HG02943 (cell line): ENCODE results near the gene ACSF2.
A peak's percentile ranks its signal among the peaks of the same experiment; 100 is the strongest.
"Not testable (repeated sequence)": the region's sequence is repeated elsewhere in the genome, so short reads cannot be mapped to it uniquely, and the experiment has no call there.

ENCODE experiments used
- ATAC-seq: cut with Tn5 transposase; IDR thresholded peaks from one replicate; pipeline ENCODE4 v1.9.1; 2021; ENCODE audit warnings: mild to moderate bottlenecking, low read depth, moderate library complexity; ENCODE audit not compliant: unreplicated experiment

ACSF2 gene

GRCh38 chr17:50425682-50426471 lies at the start of gene ACSF2:
Gene ACSF2, plus strand, starts transcription at chr17:50426218. Its CDS starts 44 bp downstream, at chr17:50426262.
- no peak for ATAC-seq

- no peak for ATAC-seq
These were observed 46.5 kb upstream of the ACSF2 start for GRCh38 chr17:50379351-50380132.

DNA sequence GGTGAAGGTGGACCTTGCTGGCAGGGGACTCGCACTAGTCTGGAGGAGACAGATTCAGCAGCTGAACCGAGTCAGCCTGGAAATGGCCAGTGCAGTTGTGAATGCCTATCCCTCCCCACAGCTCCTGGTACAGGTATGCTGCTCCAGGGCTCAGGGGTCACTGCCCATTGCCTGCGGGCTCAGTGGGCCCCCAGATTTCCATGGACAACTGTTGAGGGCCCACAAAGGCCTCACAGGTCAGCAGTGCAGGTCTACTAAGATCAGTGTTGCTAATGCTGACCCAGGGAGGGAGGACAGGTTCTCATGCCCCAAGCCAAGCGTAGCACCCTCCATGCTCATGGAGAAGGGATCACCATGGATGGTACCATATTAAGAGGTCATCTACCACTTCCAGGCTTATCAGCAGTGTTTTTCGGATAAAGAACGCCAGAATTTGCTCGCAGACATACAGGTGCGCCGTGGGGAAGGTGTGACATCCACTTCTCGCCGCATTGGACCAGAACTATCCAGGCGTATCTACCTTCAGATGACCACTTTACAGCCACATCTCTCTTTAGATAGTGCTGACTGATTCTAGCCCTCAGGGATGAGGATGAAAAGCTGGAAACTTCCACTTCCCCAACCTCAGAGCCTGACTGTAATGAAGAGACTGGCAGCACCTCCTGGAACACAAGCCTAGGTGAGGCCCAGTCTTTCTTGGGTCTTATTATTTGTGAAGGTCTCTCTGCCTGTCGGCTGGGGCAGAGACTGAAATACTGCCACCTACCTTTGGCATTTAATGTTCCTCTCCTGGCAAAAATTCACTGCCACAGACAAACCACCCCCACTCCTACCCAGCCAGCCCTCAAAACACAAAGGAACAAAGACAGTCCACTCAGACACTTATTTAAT lies 45.4 kb upstream of the ACSF2 start:
- no peak for ATAC-seq

DNA sequence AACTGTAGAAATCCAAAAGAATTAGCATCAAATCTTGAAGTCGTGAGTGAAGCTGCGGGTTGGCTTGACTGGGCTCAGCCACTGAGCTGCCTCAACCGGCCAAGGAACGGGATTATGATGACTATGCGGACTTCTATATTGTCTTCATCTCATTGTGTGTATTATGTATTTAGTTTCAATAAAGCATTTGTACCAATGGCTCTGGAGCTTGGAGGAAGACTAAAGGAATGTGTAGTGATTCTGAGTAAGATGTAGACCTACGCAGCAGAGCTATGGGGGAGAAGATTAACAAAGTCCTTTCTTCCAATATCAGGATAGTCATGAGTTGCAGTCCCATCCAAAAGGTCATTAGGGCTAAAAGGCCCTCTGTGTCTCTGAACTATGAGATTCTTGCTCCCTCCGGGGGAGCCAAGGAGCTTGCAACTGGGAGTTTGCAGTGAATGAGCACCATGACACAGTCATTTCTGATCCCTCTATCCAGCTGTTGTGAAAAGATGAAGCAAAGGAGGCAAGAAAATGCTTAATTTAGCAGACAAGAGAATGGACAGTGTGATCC lies 44.7 kb upstream of the ACSF2 start:
- ATAC-seq, result no peak

DNA sequence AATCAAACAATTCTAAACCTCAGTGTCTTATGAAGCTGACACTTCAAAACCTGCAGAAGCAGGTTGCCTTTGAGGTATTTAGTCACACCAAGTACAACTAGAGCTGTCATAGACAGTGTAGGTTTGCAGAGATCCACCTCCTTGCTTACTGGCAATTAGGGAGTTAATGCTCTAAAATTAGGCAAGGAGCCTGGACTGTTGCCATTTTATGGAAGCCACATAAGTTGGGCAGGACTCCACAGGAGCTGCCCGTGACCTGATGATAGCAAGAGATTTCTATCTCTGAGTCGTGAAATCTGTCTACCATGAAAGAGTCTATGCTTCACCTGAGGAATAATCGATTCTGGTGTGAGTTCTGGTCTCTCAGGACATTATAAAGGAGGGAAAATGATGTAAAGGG lies 44.1 kb upstream of the ACSF2 start:
- ATAC-seq, result no peak

GRCh38 chr17:50382931-50383330 lies 43.1 kb upstream of the ACSF2 start:
- no peak for ATAC-seq

- no peak for ATAC-seq
These were observed 39.5 kb upstream of the ACSF2 start for GRCh38 chr17:50386510-50386909.

DNA sequence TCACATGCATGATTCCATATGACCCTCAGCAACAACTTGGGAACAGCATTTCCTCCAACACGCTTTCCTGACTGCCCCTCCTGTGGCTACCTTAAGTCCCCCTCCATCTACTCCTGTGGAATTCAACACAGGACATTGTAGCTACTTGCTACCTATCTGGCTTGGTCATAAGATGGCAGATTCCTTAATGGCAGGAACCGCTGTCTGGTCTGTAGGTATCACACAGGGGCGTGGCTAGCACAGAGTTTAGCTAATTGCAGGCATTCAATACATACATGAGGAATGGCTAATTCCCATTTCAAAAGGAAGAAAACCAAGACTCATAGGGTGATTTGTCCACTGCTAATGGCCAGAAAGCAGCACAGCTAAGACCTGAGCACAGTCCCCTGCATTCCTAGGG lies 37.3 kb upstream of the ACSF2 start:
- no peak for ATAC-seq

GRCh38 chr17:50389534-50389933 lies 36.5 kb upstream of the ACSF2 start:
- no peak for ATAC-seq

DNA sequence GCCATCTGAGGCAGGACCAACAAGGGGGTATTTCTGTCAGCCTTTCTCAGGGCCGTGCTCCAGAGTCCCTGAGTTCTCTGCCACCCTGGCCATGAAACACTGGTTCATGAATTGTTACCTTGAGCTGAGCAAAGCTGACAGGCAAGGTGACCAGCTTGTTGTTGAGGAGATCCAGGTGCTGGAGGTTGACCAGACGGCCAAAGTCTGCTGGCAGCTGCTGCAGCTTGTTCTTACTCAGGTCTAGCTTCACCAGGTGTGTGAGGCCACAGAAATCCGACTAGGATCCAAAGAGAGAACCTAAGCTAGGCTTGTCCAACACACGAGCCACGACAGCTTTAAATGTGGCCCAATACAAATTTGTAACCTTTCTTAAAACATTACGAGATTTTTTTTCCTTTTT lies 33.4 kb upstream of the ACSF2 start:
- no peak for ATAC-seq

GRCh38 chr17:50393700-50394099 lies 32.3 kb upstream of the ACSF2 start:
- no peak for ATAC-seq

DNA sequence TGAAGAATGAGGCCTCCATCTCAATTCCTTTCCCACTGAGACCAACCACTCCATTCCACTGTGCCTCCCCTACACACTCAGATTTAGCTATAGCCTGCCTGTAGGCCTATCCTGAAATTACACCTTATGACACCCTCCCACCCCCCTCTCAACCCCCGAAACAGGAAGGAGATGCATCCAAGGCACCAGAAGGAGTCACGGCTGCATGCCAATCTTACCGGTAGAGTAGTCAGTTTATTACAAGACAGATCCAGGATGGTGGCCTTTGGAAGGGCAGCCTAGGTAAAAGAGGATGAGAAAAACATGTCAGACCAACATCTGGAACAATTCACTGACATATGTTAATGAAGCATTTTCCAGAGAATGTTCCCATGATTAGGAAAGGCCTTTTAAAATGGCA lies 31.3 kb upstream of the ACSF2 start:
- no peak for ATAC-seq

GRCh38 chr17:50396261-50397110 lies 29.5 kb upstream of the ACSF2 start:
- ATAC-seq, result peak; percentile 24

GRCh38 chr17:50397111-50397918 lies 28.7 kb upstream of the ACSF2 start, which contains the start of gene LRRC59:
Gene LRRC59, minus strand, starts transcription at chr17:50397523. Its CDS starts 206 bp downstream, at chr17:50397317.
- peak; percentile 95 for ATAC-seq

GRCh38 chr17:50397919-50398285 lies 28.1 kb upstream of the ACSF2 start:
- ATAC-seq, result no peak

GRCh38 chr17:50398672-50399071 lies 27.3 kb upstream of the ACSF2 start:
- ATAC-seq, result not testable (repeated sequence)

DNA sequence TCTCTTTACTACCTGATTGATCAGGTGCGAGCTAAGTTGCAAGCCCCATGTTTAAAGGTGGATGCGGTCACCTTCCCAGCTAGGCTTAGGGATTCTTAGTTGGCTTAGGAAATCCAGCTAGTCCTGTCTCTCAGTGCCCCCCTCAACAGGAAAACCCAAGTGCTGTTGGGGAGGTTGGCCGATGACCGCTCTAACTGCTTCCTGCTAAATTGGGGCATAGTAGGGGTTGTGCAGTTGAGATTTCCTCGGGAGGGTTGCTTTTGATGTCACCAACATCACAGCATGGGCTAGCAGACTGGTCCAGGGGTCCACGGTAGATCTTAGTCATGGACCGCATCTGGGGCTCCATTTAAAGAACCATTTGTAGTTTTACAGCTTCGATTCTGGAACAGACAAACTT lies 26.4 kb upstream of the ACSF2 start:
- ATAC-seq, result not testable (repeated sequence)

DNA sequence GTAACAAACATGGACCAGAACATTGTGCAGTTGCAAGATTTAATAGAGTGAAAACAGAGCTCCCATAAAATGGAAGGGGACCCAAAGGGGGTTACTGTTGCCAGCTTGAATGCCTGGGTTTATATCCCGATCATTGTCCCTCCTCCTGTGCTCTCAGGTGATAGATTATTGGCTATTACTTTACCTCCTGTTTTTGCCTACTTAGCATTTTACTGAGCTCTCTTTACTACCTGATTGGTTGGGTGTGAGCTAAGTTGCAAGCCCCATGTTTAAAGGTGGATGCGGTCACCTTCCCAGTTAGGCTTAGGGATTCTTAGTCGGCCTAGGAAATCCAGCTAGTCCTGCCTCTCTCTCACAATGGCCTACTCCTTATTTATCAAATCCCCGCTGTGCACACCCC lies 20.7 kb upstream of the ACSF2 start:
- not testable (repeated sequence) for ATAC-seq

GRCh38 chr17:50406578-50406977 lies 19.4 kb upstream of the ACSF2 start:
- no peak for ATAC-seq
